Activated naive CD8-positive, alpha-beta T cell treated with anti-CD3 and anti-CD28 coated beads, Interleukin-2, amount 10 ng/mL, durations not matched to agents 7 days and 5 days (primary cell): ENCODE results near the gene TRIM24. TPM values are rescaled to one million over a fixed set of nuclear protein-coding genes. Genes with fewer than 3 reads are reported as not detected.

Experiments
- ATAC-seq: fragments of 150-1000 bp; cut with Tn5 transposase; one replicate; pipeline ENCODE4 v1.10.0; 2021; ENCODE audit warnings: low read depth, moderate library complexity
- POLR2A ChIA-PET: fragments of 350-600 bp; sonication (Branson Sonifier 250); formaldehyde crosslinking; loops from one replicate; lab custom pipeline; 2021; ENCODE audit warnings: antibody characterized with exemption; lab: Charles Lee
- DNase-seq: peaks from one replicate; pipeline ENCODE4 v3.0.0; 2021
- H3K27ac Mint-ChIP-seq: one replicate; pipeline ENCODE4 v1.8.0; 2022; ENCODE audit warnings: mild to moderate bottlenecking, mixed read lengths
- H3K27me3 Mint-ChIP-seq: one replicate; pipeline ENCODE4 v1.8.0; 2022; ENCODE audit warnings: mild to moderate bottlenecking, moderate library complexity, mixed read lengths
- H3K36me3 Mint-ChIP-seq: one replicate; pipeline ENCODE4 v1.8.0; 2021; ENCODE audit warnings: mild to moderate bottlenecking, mixed read lengths
- H3K4me1 Mint-ChIP-seq: one replicate; pipeline ENCODE4 v1.8.0; 2021; ENCODE audit warnings: mixed read lengths
- H3K4me3 Mint-ChIP-seq: one replicate; pipeline ENCODE4 v1.8.0; 2022; ENCODE audit warnings: mild to moderate bottlenecking, moderate library complexity, mixed read lengths
- H3K9me3 Mint-ChIP-seq: one replicate; pipeline ENCODE4 v1.8.0; 2021; ENCODE audit warnings: mixed read lengths
- total RNA-seq, 2 experiments: library from RNA; stranded (reverse); gene quantifications; one replicate each; pipeline ENCODE4 v1.2.3, GENCODE V29; 2021

TRIM24 gene
- total RNA-seq, 2 experiments from 2014 or later = 22.6 to 22.8 TPM

DNA sequence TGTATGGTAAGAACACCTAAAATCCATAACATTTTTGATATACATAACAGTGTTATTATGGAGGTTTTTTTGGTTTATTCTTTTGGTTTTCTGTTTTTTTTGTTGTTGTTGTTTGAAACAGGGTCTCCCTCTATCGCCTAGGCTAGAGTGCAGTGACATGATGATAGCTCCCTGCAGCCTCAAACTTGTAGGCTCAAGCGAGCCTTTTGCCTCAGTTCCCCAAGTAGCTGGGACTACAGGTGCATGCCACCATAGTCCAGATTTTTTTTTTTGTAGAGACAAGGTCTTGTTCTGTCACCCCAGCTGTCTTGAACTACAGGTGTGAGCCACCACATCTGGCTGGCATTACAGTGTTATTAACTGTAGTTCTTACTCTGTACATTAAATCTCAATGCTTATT, 83.7 kb downstream of the TRIM24 start:
- DNase-seq = no peak

DNA sequence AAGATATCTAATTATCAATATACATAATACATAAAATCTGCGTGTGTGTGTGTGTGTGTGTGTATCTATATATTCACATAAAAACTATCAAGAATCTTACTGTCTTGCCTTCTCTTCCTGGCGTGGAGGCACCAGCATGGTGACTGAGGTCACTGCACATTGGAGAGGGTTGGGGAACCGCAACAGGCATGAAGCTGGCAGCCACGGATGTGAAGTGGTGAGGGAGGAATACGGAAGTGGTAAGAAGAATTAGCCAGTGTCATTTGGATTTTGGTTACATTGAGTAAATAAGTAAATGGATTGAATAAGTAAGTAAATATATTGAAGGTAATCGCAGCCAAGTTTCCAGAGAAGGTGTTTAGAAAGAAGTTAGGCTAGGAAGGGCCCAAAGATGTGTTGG, 85.1 kb downstream of the TRIM24 start:
- DNase-seq (no peak), ATAC-seq (no peak)
- H3K27me3 Mint-ChIP-seq = no peaks in the 10 kb centered on the region
- peaks cover 74% of the 10 kb centered on the region for H3K36me3 Mint-ChIP-seq
- H3K27ac Mint-ChIP-seq = no peak overlapping the region
- H3K4me3 Mint-ChIP-seq = no peak overlapping the region
- H3K4me1 Mint-ChIP-seq = peaks cover 16% of the 10 kb centered on the region
- POLR2A ChIA-PET = no interaction called here
- peaks cover 24% of the 10 kb centered on the region for H3K9me3 Mint-ChIP-seq

More for the DNA sequence above, 83.7 kb downstream of the TRIM24 start:
- POLR2A ChIA-PET = no interaction called here
- Mint-ChIP-seq H3K27me3 (no peaks in the 10 kb centered on the region), H3K9me3 (peaks cover 19% of the 10 kb centered on the region), H3K4me3 (no peak overlapping the region), H3K36me3 (peaks cover 72% of the 10 kb centered on the region), H3K4me1 (peaks cover 12% of the 10 kb centered on the region), H3K27ac (no peak overlapping the region)
- no peak for ATAC-seq

- Mint-ChIP-seq H3K27me3 (no peaks in the 10 kb centered on the region), H3K9me3 (peaks cover 24% of the 10 kb centered on the region), H3K36me3 (peaks cover 73% of the 10 kb centered on the region), H3K4me1 (peaks cover 16% of the 10 kb centered on the region), H3K4me3 (no peak overlapping the region), H3K27ac (no peak overlapping the region)
- no peak for ATAC-seq
- POLR2A ChIA-PET = no interaction called here
- DNase-seq = no peak
Measured at GRCh38 chr7:138546064-138546619, 86.1 kb downstream of the TRIM24 start.

- POLR2A ChIA-PET = no interaction called here
- no peaks in the 10 kb centered on the region for H3K27me3 Mint-ChIP-seq
- peaks cover 13% of the 10 kb centered on the region for H3K4me1 Mint-ChIP-seq
- H3K9me3 Mint-ChIP-seq = peaks cover 25% of the 10 kb centered on the region
- ATAC-seq (no peak), DNase-seq (no peak)
- H3K27ac Mint-ChIP-seq = no peak overlapping the region
- no peak overlapping the region for H3K4me3 Mint-ChIP-seq
- H3K36me3 Mint-ChIP-seq = peaks cover 68% of the 10 kb centered on the region
Measured at GRCh38 chr7:138546829-138547228, 86.8 kb downstream of the TRIM24 start.

DNA sequence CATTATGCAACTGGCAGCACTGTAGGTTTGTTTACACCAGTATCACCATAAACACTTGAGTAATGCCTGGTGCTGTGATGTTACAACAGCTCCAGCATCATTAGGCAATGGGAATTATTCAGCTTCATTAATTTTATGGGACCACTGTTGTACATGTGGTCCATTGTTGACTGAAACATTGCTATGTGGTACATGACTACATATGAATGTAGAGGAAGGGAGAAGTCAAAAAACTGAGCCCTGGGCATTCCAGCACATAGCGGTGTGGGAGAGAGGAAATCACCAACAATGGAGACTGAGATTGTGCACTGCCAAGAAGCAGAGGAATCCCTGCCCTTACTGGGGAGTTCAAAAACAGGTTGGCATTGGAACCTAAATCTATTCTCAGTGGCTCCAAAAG, 89.0 kb downstream of the TRIM24 start:
- no peak overlapping the region for H3K4me3 Mint-ChIP-seq
- peaks cover 9% of the 10 kb centered on the region for H3K4me1 Mint-ChIP-seq
- peaks cover 28% of the 10 kb centered on the region for H3K9me3 Mint-ChIP-seq
- no peak overlapping the region for H3K27ac Mint-ChIP-seq
- H3K36me3 Mint-ChIP-seq = peaks cover 74% of the 10 kb centered on the region
- POLR2A ChIA-PET = no interaction called here
- no peak for ATAC-seq
- H3K27me3 Mint-ChIP-seq = no peaks in the 10 kb centered on the region
- DNase-seq = no peak

DNA sequence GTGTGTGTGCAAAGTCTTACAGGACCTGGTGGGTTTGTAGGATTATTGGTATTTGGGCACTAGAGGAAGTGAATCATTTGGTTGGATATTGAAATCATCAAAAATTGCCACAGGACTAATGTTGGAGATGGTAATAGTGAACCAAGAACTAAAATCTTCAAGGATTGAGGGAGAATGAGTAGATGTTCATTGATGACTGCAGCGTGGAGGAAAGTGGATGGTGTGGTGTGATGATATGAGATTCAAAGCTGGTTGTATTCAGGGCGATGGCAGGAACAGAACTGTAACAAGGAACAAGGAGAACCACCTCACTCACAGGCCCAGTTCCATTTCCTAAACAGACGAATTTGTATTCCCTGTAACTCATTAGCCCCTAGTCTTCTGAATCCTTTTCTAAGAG, 90.3 kb downstream of the TRIM24 start:
- Mint-ChIP-seq H3K4me1 (peaks cover 6% of the 10 kb centered on the region), H3K36me3 (peaks cover 73% of the 10 kb centered on the region)
- ATAC-seq = no peak

GRCh38 chr7:138551102-138551501, 91.0 kb downstream of the TRIM24 start:
- H3K4me3 Mint-ChIP-seq = no peak overlapping the region
- no peak for DNase-seq
- ATAC-seq = no peak
- no peak overlapping the region for H3K27ac Mint-ChIP-seq
- H3K36me3 Mint-ChIP-seq = peaks cover 72% of the 10 kb centered on the region
- peaks cover 5% of the 10 kb centered on the region for H3K4me1 Mint-ChIP-seq
- H3K9me3 Mint-ChIP-seq = peaks cover 25% of the 10 kb centered on the region
- POLR2A ChIA-PET = no interaction called here
- H3K27me3 Mint-ChIP-seq = no peaks in the 10 kb centered on the region

More for the DNA sequence above, 90.3 kb downstream of the TRIM24 start:
- H3K27me3 Mint-ChIP-seq = no peaks in the 10 kb centered on the region
- peaks cover 27% of the 10 kb centered on the region for H3K9me3 Mint-ChIP-seq
- no peak for DNase-seq
- POLR2A ChIA-PET = no interaction called here
- no peak overlapping the region for H3K4me3 Mint-ChIP-seq
- no peak overlapping the region for H3K27ac Mint-ChIP-seq

- H3K9me3 Mint-ChIP-seq = peaks cover 29% of the 10 kb centered on the region
- H3K4me1 Mint-ChIP-seq = peaks cover 5% of the 10 kb centered on the region
- POLR2A ChIA-PET = no interaction called here
- DNase-seq (no peak), ATAC-seq (no peak)
- no peak overlapping the region for H3K4me3 Mint-ChIP-seq
- no peaks in the 10 kb centered on the region for H3K27me3 Mint-ChIP-seq
- no peak overlapping the region for H3K27ac Mint-ChIP-seq
- peaks cover 80% of the 10 kb centered on the region for H3K36me3 Mint-ChIP-seq
Measured at GRCh38 chr7:138553805-138554204, 93.7 kb downstream of the TRIM24 start.

DNA sequence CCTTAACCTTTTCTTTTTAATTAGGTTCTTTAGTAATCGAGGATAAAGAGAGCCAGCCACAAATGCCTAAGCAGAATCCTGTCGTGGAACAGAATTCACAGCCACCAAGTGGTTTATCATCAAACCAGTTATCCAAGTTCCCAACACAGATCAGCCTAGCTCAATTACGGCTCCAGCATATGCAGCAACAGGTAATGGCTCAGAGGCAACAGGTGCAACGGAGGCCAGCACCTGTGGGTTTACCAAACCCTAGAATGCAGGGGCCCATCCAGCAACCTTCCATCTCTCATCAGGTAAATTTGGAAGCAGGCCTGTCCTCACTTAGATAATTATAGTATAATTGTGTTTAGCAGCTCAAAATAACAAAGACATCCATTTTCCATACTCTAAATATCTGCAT, 94.6 kb downstream of the TRIM24 start:
- H3K27me3 Mint-ChIP-seq = no peaks in the 10 kb centered on the region
- no peak overlapping the region for H3K4me3 Mint-ChIP-seq
- peaks cover 28% of the 10 kb centered on the region for H3K9me3 Mint-ChIP-seq
- peaks cover 1% of the 10 kb centered on the region for H3K4me1 Mint-ChIP-seq
- POLR2A ChIA-PET = no interaction called here
- peaks cover 82% of the 10 kb centered on the region for H3K36me3 Mint-ChIP-seq
- DNase-seq = no peak
- H3K27ac Mint-ChIP-seq = no peak overlapping the region
- no peak for ATAC-seq

DNA sequence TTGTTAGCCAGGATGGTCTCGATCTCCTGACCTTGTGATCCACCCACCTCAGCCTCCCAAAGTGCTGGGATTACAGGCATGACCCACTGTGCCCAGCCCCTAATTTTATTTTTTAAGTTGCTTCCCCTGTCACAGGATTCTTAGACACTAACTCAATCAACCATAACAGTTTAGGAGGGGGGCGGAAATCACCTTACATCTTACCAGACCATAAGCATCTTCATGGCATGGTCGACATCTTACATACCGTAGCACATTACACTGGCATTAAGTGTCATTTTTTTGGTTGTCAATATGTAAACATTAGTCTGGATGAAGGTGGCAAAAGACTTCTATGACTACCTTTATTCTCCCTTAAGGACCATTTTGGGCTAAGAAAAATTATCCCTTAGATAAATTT, 95.6 kb downstream of the TRIM24 start:
- POLR2A ChIA-PET = no interaction called here
- DNase-seq (no peak), ATAC-seq (no peak)
- Mint-ChIP-seq H3K4me1 (no peaks in the 10 kb centered on the region), H3K27ac (no peak overlapping the region), H3K9me3 (peaks cover 29% of the 10 kb centered on the region), H3K36me3 (peaks cover 84% of the 10 kb centered on the region), H3K27me3 (no peaks in the 10 kb centered on the region), H3K4me3 (no peak overlapping the region)

GRCh38 chr7:138556771-138557484, 96.9 kb downstream of the TRIM24 start:
- no peak for ATAC-seq
- peaks cover 26% of the 10 kb centered on the region for H3K9me3 Mint-ChIP-seq

GRCh38 chr7:138559448-138559847, 99.4 kb downstream of the TRIM24 start:
- ATAC-seq (no peak), DNase-seq (no peak)
- H3K36me3 Mint-ChIP-seq = peaks cover 96% of the 10 kb centered on the region
- no peak overlapping the region for H3K4me3 Mint-ChIP-seq
- no peak overlapping the region for H3K27ac Mint-ChIP-seq
- POLR2A ChIA-PET = no interaction called here
- peaks cover 37% of the 10 kb centered on the region for H3K9me3 Mint-ChIP-seq
- H3K27me3 Mint-ChIP-seq = no peaks in the 10 kb centered on the region
- no peaks in the 10 kb centered on the region for H3K4me1 Mint-ChIP-seq

More at GRCh38 chr7:138556771-138557484, 96.9 kb downstream of the TRIM24 start:
- Mint-ChIP-seq H3K4me3 (no peak overlapping the region), H3K36me3 (peaks cover 91% of the 10 kb centered on the region), H3K4me1 (no peaks in the 10 kb centered on the region), H3K27ac (no peak overlapping the region), H3K27me3 (no peaks in the 10 kb centered on the region)
- POLR2A ChIA-PET = no interaction called here
- no peak for DNase-seq

DNA sequence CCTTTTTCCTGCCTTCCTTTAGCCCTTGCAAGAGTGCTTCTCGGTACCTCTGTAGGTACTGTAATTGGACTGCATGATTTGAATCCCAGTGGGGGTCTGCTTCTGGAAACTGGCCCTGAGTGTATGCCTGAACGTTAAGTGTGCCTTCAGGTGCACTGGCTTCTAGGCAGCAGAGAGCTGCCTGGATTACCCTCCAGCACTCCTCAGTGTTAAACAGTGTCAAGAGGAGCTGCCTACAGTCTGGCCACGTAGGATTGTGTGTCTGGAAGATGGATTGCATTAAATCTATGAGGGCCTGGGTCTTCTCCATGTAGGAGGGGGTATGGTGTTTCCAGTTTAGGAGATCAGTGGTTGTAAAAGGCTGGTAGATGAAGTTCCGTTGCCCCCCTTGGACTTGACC, 103.7 kb downstream of the TRIM24 start:
- POLR2A ChIA-PET = no interaction called here
- Mint-ChIP-seq H3K27ac (no peak overlapping the region), H3K36me3 (peaks cover 87% of the 10 kb centered on the region), H3K27me3 (no peaks in the 10 kb centered on the region), H3K9me3 (peaks cover 29% of the 10 kb centered on the region), H3K4me1 (no peaks in the 10 kb centered on the region), H3K4me3 (no peak overlapping the region)
- ATAC-seq = no peak
- no peak for DNase-seq

DNA sequence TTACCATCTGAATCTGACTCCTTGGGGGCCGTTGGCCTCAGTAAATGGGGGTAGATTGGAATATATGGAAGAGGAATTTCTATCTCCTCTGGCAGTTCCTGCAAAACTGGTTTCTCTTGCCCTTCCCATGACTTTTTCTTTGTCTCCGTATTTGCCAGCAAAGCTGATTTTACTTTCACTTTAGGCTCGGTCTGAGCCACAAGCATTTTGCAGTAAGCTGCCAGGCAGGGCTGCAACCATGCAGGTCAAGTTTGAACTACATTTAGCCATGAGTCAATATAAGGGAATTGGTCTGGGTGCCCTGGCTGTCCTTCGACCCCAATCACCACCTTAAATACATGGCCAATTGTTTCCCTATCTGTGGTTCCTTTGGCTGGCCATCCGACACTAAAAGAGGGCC, 104.3 kb downstream of the TRIM24 start:
- H3K27ac Mint-ChIP-seq = no peak overlapping the region
- H3K4me1 Mint-ChIP-seq = no peaks in the 10 kb centered on the region
- H3K4me3 Mint-ChIP-seq = no peak overlapping the region
- ATAC-seq (no peak), DNase-seq (no peak)
- H3K36me3 Mint-ChIP-seq = peaks cover 87% of the 10 kb centered on the region
- H3K27me3 Mint-ChIP-seq = no peaks in the 10 kb centered on the region
- H3K9me3 Mint-ChIP-seq = peaks cover 27% of the 10 kb centered on the region
- POLR2A ChIA-PET = no interaction called here
